Tibial artery (tissue), 4 donors: ENCODE data around the gene GSK3B.

Source experiments
- DNase-seq, 2 donors: peaks; one replicate each; pipeline ENCODE4 v3.0.0-alpha.2; 2019
- H3K27ac ChIP-seq, 2 donors: fragments of 200-600 bp; sonication (generic) in 1 of 2; 1 replicate in 1 of 2; 2 replicates in 1 of 2; pipeline ENCODE4 v1.5.1; 2018 to 2019; ENCODE audit warnings: mild to moderate bottlenecking in 1 of 2
- H3K27me3 ChIP-seq, 2 donors: fragments of 200-600 bp; sonication (generic) in 1 of 2; one replicate each; pipeline versions ENCODE4 v1.5.1 to v1.6.0; 2016 to 2019
- H3K36me3 ChIP-seq, 3 donors: fragments of 200-600 bp; sonication (generic) in 2 of 3; one replicate each; pipeline ENCODE4 v1.5.1; 2016 to 2019; ENCODE audit warnings: mild to moderate bottlenecking in 2 of 3
- H3K4me1 ChIP-seq, 4 donors: fragments of 200-600 bp; sonication (generic) in 2 of 4; 1 replicate in 3 of 4; 2 replicates in 1 of 4; pipeline ENCODE4 v1.5.1; 2016 to 2019
- H3K4me3 ChIP-seq, 2 donors: fragments of 200-600 bp; sonication (generic) in 1 of 2; 1 replicate in 1 of 2; 2 replicates in 1 of 2; pipeline ENCODE4 v1.5.1; 2018 to 2019; ENCODE audit warnings: mild to moderate bottlenecking in 2 of 2
- H3K9me3 ChIP-seq, 3 donors: fragments of 200-600 bp; sonication (generic) in 1 of 3; one replicate each; pipeline ENCODE4 v1.5.1; 2016 to 2019
- intact Hi-C: fragments of 100-400 bp; cut with DNase I; formaldehyde crosslinking; loops from one replicate; pipeline ENCODE4 v1.15.0; 2023; ENCODE audit warnings: low total_unique reads
- TF ChIP-seq, protein P1 (sequence below), 2 experiments: fragments of 200-600 bp in 1 of 2; fragments of 450-650 bp in 1 of 2; IDR thresholded peaks; one replicate each; pipeline ENCODE4 v1.5.1; 2017 to 2019; ENCODE audit warnings: antibody characterized with exemption in 2 of 2, mild to moderate bottlenecking in 1 of 2, moderate library complexity in 1 of 2

GSK3B gene

DNA sequence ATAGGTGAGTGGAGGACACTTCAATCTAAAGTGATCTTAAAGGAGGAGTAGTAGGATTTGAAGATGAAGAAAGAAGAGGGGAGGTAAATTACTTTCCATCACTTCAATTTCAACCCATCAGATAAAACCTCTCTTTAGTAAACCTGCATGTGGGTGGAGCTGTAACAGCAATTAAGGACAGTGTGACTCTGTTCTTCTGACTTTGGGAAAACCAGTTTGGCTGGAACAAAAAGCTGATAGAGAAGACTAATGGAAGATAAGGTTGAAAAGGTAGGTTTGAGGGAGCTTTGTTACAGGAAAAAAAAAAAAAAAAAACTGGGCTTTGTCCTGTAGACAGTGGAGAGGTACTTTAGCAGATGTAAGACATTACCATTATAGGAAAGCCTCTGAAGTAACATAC is 4.5 kb upstream of the GSK3B start:
- Histone ChIP-seq H3K4me3 (no peak overlapping the region), H3K9me3 (no peaks in the 10 kb centered on the region), H3K27me3 (no peaks in the 10 kb centered on the region), H3K36me3 (peaks cover 0 to 6% (median 0%) of the 10 kb centered on the region in 3 donors), H3K27ac (no peak overlapping the region), H3K4me1 (peaks cover 0 to 13% (median 9%) of the 10 kb centered on the region in 4 donors)
- intact Hi-C loops = loop anchor here (10.0 kb wide), 1 partner anchor 646 kb away; the partner anchor contains the start of genes GTF2E1 and RABL3
- TF ChIP-seq, protein P1, sequence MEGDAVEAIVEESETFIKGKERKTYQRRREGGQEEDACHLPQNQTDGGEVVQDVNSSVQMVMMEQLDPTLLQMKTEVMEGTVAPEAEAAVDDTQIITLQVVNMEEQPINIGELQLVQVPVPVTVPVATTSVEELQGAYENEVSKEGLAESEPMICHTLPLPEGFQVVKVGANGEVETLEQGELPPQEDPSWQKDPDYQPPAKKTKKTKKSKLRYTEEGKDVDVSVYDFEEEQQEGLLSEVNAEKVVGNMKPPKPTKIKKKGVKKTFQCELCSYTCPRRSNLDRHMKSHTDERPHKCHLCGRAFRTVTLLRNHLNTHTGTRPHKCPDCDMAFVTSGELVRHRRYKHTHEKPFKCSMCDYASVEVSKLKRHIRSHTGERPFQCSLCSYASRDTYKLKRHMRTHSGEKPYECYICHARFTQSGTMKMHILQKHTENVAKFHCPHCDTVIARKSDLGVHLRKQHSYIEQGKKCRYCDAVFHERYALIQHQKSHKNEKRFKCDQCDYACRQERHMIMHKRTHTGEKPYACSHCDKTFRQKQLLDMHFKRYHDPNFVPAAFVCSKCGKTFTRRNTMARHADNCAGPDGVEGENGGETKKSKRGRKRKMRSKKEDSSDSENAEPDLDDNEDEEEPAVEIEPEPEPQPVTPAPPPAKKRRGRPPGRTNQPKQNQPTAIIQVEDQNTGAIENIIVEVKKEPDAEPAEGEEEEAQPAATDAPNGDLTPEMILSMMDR (IDR thresholded peaks at IDR 0.05) = no peak
- no peak for DNase-seq

DNA sequence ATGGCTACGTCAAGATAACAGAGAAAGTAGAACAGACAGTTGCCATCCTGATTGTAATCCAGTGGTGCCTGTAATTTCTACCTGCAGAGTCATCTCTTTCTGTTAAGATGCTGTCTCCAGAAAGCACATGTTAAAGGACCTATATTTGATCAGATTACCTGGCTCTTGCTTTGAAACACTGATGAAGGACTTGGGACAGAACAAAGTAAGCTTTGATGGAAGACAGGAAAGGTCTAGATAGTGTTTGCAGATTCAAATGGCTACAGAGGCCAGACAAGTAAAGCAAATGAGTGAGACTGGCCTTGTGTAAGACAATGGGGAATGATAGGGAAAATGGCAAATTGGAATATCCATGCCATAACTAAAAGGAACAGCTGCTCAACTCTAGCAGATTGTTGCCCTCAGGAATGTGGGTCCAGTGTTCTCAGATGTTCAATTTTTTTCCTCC is 1.8 kb upstream of the GSK3B start:
- Histone ChIP-seq H3K4me1 (peaks cover 0 to 20% (median 9%) of the 10 kb centered on the region in 4 donors), H3K4me3 (peak overlapping the region; percentile 64 to 95), H3K9me3 (no peaks in the 10 kb centered on the region), H3K36me3 (peaks cover 0 to 6% (median 0%) of the 10 kb centered on the region in 3 donors), H3K27ac (peak overlapping the region; percentile 92 to 97), H3K27me3 (no peaks in the 10 kb centered on the region)
- TF ChIP-seq, protein P1 (IDR thresholded peaks at IDR 0.05) = no peak
- DNase-seq = no peak
- intact Hi-C loops = loop anchor here (10.0 kb wide), 1 partner anchor 649 kb away; the partner anchor contains the start of genes GTF2E1 and RABL3

DNA sequence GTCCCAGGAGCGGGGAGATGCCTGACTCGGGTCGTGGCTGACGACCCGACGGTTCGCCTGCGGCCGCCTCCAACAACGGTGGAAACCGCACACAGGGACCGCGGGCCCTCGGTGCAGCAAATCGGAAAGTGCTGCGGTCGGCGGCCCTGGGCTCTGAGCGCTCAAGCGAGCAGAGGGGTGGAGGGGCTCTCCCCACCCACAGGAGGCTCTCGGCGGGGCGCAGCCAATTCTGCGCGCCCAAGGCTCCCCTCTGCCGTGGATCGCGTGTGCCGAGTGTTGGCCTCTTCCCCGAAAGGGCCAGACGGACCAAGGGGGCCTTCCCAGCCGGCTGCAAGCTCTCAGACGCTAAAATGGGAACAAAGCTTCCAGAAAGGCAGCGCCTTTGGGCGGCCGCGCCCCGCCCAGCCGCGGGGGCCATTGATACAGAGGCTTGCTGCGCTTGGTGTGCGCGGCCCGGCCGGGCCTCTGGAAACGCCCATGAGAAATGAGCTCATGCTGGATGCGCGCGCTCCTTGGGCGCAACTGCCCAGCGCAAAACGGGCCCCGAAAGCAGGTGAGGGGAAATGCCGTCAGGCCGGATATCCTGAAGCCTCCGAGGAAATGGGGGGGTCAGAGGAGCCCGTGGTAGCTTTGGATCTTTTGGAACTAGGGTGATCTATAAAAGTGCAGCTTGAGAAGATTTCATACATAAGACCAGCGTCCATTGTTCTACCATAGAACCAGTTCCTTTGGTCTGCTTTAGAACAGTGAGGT is 1.2 kb upstream of the GSK3B start:
- Histone ChIP-seq H3K4me3 (peak overlapping the region; percentile 64 to 95), H3K27me3 (no peaks in the 10 kb centered on the region), H3K4me1 (peaks cover 0 to 26% (median 11%) of the 10 kb centered on the region in 4 donors), H3K36me3 (peaks cover 0 to 6% (median 0%) of the 10 kb centered on the region in 3 donors), H3K27ac (peak overlapping the region; percentile 92 to 97), H3K9me3 (no peaks in the 10 kb centered on the region)
- peak; percentile 86 to 93 for DNase-seq
- intact Hi-C loops = loop anchor here (10.0 kb wide), 1 partner anchor 649 kb away; the partner anchor contains the start of genes GTF2E1 and RABL3
- TF ChIP-seq, protein P1 (IDR thresholded peaks at IDR 0.05) = peak in 1 of 2 experiments; percentile 1

DNA sequence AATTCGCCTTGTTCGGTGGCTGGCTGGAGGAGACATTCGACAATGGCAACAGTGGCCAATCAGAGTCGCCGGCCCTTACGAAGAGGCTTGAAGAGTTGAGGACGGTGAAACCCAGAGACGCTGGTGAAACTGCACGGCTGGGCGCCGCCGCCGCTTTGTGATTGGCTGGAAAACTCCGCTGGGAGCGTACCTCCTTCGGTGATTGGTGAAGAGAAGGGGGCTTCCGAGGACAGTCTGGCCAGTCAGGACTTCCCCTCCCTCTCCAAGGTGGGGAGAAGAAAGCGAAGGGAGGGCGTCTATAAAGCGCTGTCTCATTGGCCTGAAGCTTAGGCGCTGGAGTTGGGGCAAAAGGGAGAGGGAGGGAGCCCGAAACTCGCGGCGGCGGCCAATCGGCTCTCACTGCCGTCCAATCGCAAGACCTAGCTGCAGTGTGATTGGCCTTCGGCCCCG is 554 bp upstream of the GSK3B start:
- intact Hi-C loops = loop anchor here (10.0 kb wide), 1 partner anchor 650 kb away; the partner anchor contains the start of genes GTF2E1 and RABL3

More for the DNA sequence above, 554 bp upstream of the GSK3B start:
- Histone ChIP-seq H3K4me1 (peaks cover 0 to 32% (median 14%) of the 10 kb centered on the region in 4 donors), H3K4me3 (peak overlapping the region; percentile 64 to 95), H3K9me3 (no peaks in the 10 kb centered on the region), H3K27me3 (no peaks in the 10 kb centered on the region), H3K36me3 (peaks cover 0 to 6% (median 0%) of the 10 kb centered on the region in 3 donors), H3K27ac (peak overlapping the region; percentile 92 to 97)
- TF ChIP-seq, protein P1 (IDR thresholded peaks at IDR 0.05) = peak in 1 of 2 experiments; percentile 42
- DNase-seq = peak; percentile 100
